GM23338 (cell line): Measurements from ENCODE around the gene ATP1B4. TPM values are rescaled to one million over a fixed set of nuclear protein-coding genes. Genes with fewer than 3 reads are reported as not detected.

Experiments used
- ATAC-seq: fragments of 200-7000 bp; cut with Tn5 transposase; 3 replicates; pipeline ENCODE4 v1.9.1; 2020
- DNase-seq: peaks from one replicate; pipeline ENCODE4 v3.0.0-alpha.2; 2015; ENCODE audit warnings: low spot score
- H2AFZ ChIP-seq: fragments of 200-600 bp; sonication (generic); 2 replicates; pipeline ENCODE4 v1.8.0; 2016; ENCODE audit warnings: antibody characterized with exemption, mild to moderate bottlenecking, moderate library complexity
- H3F3A ChIP-seq: fragments of 200-600 bp; sonication (generic); replicated peaks from 2 replicates; pipeline ENCODE4 v1.8.0; 2017; ENCODE audit warnings: antibody characterized with exemption, mixed run types, low read depth
- H3K27ac ChIP-seq: fragments of 200-600 bp; sonication (generic); 2 replicates; pipeline ENCODE4 v1.6.1; 2016; ENCODE audit warnings: low read depth
- H3K27me3 ChIP-seq: fragments of 200-600 bp; sonication (generic); 2 replicates; pipeline ENCODE4 v1.8.0; 2016; ENCODE audit warnings: mild to moderate bottlenecking, mixed run types, moderate library complexity; ENCODE audit not compliant: insufficient read depth
- H3K36me3 ChIP-seq: fragments of 200-600 bp; sonication (generic); 2 replicates; pipeline ENCODE4 v1.8.0; 2016; ENCODE audit warnings: mild to moderate bottlenecking; ENCODE audit not compliant: insufficient read depth
- H3K4me1 ChIP-seq: fragments of 200-600 bp; sonication (generic); 2 replicates; pipeline ENCODE4 v1.8.0; 2016; ENCODE audit warnings: mild to moderate bottlenecking, moderate library complexity; ENCODE audit not compliant: insufficient read depth
- H3K4me2 ChIP-seq: fragments of 200-600 bp; sonication (generic); 2 replicates; pipeline ENCODE4 v1.7.1; 2017; ENCODE audit warnings: mixed run types
- H3K4me3 ChIP-seq: fragments of 200-600 bp; sonication (generic); 2 replicates; pipeline ENCODE4 v1.6.1; 2016; ENCODE audit warnings: mixed run types
- H3K79me2 ChIP-seq: fragments of 200-600 bp; sonication (generic); replicated peaks from 2 replicates; pipeline ENCODE4 v1.8.0; 2017; ENCODE audit warnings: mild to moderate bottlenecking; ENCODE audit not compliant: insufficient read depth
- H3K9me2 ChIP-seq: fragments of 200-600 bp; sonication (generic); 2 replicates; pipeline ENCODE4 v1.8.0; 2017; ENCODE audit not compliant: insufficient read depth
- H4K20me1 ChIP-seq: fragments of 200-600 bp; sonication (generic); replicated peaks from 2 replicates; pipeline ENCODE4 v1.8.0; 2017; ENCODE audit warnings: mild to moderate bottlenecking; ENCODE audit not compliant: insufficient read depth
- H3K27ac Mint-ChIP-seq: 2 replicates; pipeline ENCODE4 v1.8.0; 2020; ENCODE audit warnings: inconsistent platforms, mild to moderate bottlenecking, moderate library complexity, mixed read lengths
- H3K27me3 Mint-ChIP-seq: 3 replicates; pipeline ENCODE4 v1.8.0; 2022; ENCODE audit warnings: low read depth, mild to moderate bottlenecking, moderate library complexity, mixed read lengths, inconsistent platforms; ENCODE audit not compliant: insufficient read depth, poor library complexity
- H3K36me3 Mint-ChIP-seq: 3 replicates; pipeline ENCODE4 v1.8.0; 2021; ENCODE audit warnings: low read depth, mild to moderate bottlenecking, inconsistent platforms, moderate library complexity, mixed read lengths
- H3K4me1 Mint-ChIP-seq: 3 replicates; pipeline ENCODE4 v1.8.0; 2020; ENCODE audit warnings: mild to moderate bottlenecking, inconsistent platforms, mixed read lengths
- H3K4me3 Mint-ChIP-seq: 3 replicates; pipeline ENCODE4 v1.8.0; 2021; ENCODE audit warnings: moderate library complexity, mild to moderate bottlenecking, inconsistent platforms, mixed read lengths
- H3K9me3 Mint-ChIP-seq: 3 replicates; pipeline ENCODE4 v1.8.0; 2020; ENCODE audit warnings: moderate library complexity, mild to moderate bottlenecking, inconsistent platforms, mixed read lengths
- EZH2 ChIP-seq: fragments of 200-600 bp; sonication (generic); IDR thresholded peaks from one replicate; pipeline ENCODE4 v1.8.0; 2017; ENCODE audit warnings: antibody characterized with exemption, mild to moderate bottlenecking, low read depth; ENCODE audit not compliant: unreplicated experiment
- JUNB ChIP-seq: IDR thresholded peaks from one replicate; pipeline ENCODE4 v1.6.1; 2016; ENCODE audit warnings: antibody characterized with exemption; ENCODE audit not compliant: unreplicated experiment
- NANOG ChIP-seq: IDR thresholded peaks from 2 replicates; pipeline ENCODE4 v1.6.1; 2016; ENCODE audit warnings: antibody characterized with exemption, borderline replicate concordance
- STAT1 ChIP-seq: IDR thresholded peaks from one replicate; pipeline ENCODE4 v1.6.1; 2016; ENCODE audit warnings: antibody characterized with exemption; ENCODE audit not compliant: unreplicated experiment
- ZNF331 ChIP-seq: fragments of 250-450 bp; sonication (Bioruptor Pico); IDR thresholded peaks from 2 replicates; pipeline ENCODE4 v1.5.0; 2020; ENCODE audit warnings: low read depth, mild to moderate bottlenecking, moderate library complexity
- polyA plus RNA-seq: library from polyadenylated mRNA; unstranded; fragments of >200 nt; fragmentation: Nextera tagmentation; extraction: Ambion mirVana; gene quantifications from 2 replicates; pipeline ENCODE4 v1.2.1, GENCODE V29; 2016
- total RNA-seq: library from RNA; depleted of rRNA; stranded (reverse); fragments of >200 nt; shearing (Covaris generic); gene quantifications from 2 replicates; pipeline ENCODE4 v1.2.3, GENCODE V29; 2014
- TF ChIP-seq, protein P1 (sequence below): fragments of 250-450 bp; sonication (Bioruptor Pico); IDR thresholded peaks from 2 replicates; pipeline ENCODE4 v1.5.0; 2020; ENCODE audit warnings: mild to moderate bottlenecking, moderate library complexity
- TF ChIP-seq, protein P2 (sequence below), 2 experiments: fragments of 200-600 bp in 1 of 2; sonication (generic) in 1 of 2; conservative IDR thresholded peaks; 2 replicates each; pipeline versions ENCODE4 v1.5.1 to v1.6.1; 2016 to 2017; ENCODE audit warnings: antibody characterized with exemption in 2 of 2, low read depth in 2 of 2, mild to moderate bottlenecking in 2 of 2, moderate library complexity in 1 of 2

Gene ATP1B4
- total and polyA plus RNA-seq, 2 experiments from 2014 or later = not detected

DNA sequence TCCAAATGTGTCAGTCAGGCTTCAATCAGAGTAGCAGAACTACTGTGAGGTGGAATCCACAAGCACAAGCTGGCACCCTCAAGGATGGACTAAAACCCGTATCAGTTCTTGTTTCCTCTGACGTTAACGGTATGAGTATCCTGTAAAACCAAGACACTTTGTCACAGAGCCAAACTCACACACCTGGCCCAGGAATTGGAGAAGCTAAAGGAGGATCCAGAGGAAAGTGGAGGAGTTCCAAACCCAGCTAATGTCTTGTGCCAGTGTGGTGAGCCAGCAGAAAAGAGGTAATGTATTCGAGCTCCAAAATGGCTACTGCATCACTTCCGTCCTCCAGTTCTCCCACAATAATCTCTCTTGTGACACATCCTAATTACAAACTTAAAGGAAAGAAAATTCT lies 44.7 kb downstream of the ATP1B4 start (continued):
- TF ChIP-seq, protein P1, sequence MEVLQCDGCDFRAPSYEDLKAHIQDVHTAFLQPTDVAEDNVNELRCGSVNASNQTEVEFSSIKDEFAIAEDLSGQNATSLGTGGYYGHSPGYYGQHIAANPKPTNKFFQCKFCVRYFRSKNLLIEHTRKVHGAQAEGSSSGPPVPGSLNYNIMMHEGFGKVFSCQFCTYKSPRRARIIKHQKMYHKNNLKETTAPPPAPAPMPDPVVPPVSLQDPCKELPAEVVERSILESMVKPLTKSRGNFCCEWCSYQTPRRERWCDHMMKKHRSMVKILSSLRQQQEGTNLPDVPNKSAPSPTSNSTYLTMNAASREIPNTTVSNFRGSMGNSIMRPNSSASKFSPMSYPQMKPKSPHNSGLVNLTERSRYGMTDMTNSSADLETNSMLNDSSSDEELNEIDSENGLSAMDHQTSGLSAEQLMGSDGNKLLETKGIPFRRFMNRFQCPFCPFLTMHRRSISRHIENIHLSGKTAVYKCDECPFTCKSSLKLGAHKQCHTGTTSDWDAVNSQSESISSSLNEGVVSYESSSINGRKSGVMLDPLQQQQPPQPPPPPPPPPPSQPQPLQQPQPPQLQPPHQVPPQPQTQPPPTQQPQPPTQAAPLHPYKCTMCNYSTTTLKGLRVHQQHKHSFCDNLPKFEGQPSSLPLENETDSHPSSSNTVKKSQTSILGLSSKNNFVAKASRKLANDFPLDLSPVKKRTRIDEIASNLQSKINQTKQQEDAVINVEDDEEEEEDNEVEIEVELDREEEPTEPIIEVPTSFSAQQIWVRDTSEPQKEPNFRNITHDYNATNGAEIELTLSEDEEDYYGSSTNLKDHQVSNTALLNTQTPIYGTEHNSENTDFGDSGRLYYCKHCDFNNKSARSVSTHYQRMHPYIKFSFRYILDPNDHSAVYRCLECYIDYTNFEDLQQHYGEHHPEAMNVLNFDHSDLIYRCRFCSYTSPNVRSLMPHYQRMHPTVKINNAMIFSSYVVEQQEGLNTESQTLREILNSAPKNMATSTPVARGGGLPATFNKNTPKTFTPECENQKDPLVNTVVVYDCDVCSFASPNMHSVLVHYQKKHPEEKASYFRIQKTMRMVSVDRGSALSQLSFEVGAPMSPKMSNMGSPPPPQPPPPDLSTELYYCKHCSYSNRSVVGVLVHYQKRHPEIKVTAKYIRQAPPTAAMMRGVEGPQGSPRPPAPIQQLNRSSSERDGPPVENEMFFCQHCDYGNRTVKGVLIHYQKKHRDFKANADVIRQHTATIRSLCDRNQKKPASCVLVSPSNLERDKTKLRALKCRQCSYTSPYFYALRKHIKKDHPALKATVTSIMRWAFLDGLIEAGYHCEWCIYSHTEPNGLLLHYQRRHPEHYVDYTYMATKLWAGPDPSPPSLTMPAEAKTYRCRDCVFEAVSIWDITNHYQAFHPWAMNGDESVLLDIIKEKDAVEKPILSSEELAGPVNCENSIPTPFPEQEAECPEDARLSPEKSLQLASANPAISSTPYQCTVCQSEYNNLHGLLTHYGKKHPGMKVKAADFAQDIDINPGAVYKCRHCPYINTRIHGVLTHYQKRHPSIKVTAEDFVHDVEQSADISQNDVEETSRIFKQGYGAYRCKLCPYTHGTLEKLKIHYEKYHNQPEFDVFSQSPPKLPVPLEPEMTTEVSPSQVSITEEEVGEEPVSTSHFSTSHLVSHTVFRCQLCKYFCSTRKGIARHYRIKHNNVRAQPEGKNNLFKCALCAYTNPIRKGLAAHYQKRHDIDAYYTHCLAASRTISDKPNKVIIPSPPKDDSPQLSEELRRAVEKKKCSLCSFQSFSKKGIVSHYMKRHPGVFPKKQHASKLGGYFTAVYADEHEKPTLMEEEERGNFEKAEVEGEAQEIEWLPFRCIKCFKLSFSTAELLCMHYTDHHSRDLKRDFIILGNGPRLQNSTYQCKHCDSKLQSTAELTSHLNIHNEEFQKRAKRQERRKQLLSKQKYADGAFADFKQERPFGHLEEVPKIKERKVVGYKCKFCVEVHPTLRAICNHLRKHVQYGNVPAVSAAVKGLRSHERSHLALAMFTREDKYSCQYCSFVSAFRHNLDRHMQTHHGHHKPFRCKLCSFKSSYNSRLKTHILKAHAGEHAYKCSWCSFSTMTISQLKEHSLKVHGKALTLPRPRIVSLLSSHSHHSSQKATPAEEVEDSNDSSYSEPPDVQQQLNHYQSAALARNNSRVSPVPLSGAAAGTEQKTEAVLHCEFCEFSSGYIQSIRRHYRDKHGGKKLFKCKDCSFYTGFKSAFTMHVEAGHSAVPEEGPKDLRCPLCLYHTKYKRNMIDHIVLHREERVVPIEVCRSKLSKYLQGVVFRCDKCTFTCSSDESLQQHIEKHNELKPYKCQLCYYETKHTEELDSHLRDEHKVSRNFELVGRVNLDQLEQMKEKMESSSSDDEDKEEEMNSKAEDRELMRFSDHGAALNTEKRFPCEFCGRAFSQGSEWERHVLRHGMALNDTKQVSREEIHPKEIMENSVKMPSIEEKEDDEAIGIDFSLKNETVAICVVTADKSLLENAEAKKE (CRISPR knock-in tag) = no peak
- no peak for TF ChIP-seq NANOG
- TF ChIP-seq STAT1 = no peak
- TF ChIP-seq, protein P2, sequence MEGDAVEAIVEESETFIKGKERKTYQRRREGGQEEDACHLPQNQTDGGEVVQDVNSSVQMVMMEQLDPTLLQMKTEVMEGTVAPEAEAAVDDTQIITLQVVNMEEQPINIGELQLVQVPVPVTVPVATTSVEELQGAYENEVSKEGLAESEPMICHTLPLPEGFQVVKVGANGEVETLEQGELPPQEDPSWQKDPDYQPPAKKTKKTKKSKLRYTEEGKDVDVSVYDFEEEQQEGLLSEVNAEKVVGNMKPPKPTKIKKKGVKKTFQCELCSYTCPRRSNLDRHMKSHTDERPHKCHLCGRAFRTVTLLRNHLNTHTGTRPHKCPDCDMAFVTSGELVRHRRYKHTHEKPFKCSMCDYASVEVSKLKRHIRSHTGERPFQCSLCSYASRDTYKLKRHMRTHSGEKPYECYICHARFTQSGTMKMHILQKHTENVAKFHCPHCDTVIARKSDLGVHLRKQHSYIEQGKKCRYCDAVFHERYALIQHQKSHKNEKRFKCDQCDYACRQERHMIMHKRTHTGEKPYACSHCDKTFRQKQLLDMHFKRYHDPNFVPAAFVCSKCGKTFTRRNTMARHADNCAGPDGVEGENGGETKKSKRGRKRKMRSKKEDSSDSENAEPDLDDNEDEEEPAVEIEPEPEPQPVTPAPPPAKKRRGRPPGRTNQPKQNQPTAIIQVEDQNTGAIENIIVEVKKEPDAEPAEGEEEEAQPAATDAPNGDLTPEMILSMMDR (conservative IDR thresholded peaks at IDR 0.05; ENCODE audit: low read depth in 2 of 2) = no peak

DNA sequence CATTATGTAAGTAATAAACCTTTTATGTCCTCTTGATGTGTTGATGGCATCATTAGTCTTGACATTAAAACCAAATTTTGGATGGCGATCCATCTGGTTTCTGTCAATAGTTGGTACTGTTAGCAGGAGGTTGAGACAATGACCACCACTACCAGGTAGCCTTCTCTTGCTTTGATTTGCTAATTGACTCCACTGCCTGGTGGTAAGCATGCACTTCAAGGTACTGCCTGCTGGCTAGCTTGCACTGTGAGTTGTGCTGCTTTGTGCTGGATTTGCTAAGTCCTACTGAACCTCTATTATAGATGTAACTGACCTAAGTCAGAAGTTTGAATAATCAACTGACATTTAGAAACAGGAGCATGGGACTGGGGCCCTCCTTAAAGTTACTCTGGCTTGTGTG lies 46.3 kb downstream of the ATP1B4 start:
- no peak overlapping the region for H3K27ac ChIP-seq
- no peaks in the 10 kb centered on the region for H3K36me3 ChIP-seq
- H3K4me3 Mint-ChIP-seq = no peak overlapping the region
- peak; percentile 12 for DNase-seq
- no peaks in the 10 kb centered on the region for H3K9me2 ChIP-seq
- no peaks in the 10 kb centered on the region for H3K79me2 ChIP-seq
- no peak for TF ChIP-seq EZH2
- no peak for TF ChIP-seq ZNF331 (CRISPR knock-in tag)
- TF ChIP-seq JUNB = no peak
- H3K4me3 ChIP-seq = no peak overlapping the region
- H2AFZ ChIP-seq = no peak overlapping the region
- peaks cover 17% of the 10 kb centered on the region for H3K9me3 Mint-ChIP-seq
- peak; percentile 79 for ATAC-seq
- H3K36me3 Mint-ChIP-seq = peaks cover 12% of the 10 kb centered on the region
- H3F3A ChIP-seq = no peaks in the 10 kb centered on the region
- H3K27me3 Mint-ChIP-seq = no peaks in the 10 kb centered on the region
- H3K4me2 ChIP-seq = no peak overlapping the region
- peaks cover 8% of the 10 kb centered on the region; the same call in 2 of the 3 replicates for H3K4me1 Mint-ChIP-seq
- no peaks in the 10 kb centered on the region for H3K27me3 ChIP-seq
- no peaks in the 10 kb centered on the region for H3K4me1 ChIP-seq
- no peaks in the 10 kb centered on the region for H4K20me1 ChIP-seq
- H3K27ac Mint-ChIP-seq = no peak overlapping the region
